WTC11 (cell line): ENCODE measurements around the gene DNAI1. TPM values are rescaled to one million over a fixed set of nuclear protein-coding genes. Genes with fewer than 3 reads are reported as not detected.

Experiments used
- ATAC-seq: fragments of 200-7000 bp; cut with Tn5 transposase; 2 replicates; pipeline ENCODE4 v1.10.0; 2021; ENCODE audit warnings: mild to moderate bottlenecking, moderate library complexity
- CTCF ChIA-PET: fragments of 300-600 bp; sonication (Branson Sonifier 250); formaldehyde crosslinking; loops from one replicate; lab custom pipeline; 2021; ENCODE audit warnings: antibody characterized with exemption; lab: Charles Lee
- POLR2A ChIA-PET: fragments of 350-600 bp; sonication (Branson Sonifier 250); formaldehyde crosslinking; loops from one replicate; lab custom pipeline; 2021; ENCODE audit warnings: antibody characterized with exemption; lab: Charles Lee
- DNase-seq: peaks from one replicate; pipeline ENCODE4 v3.0.0; 2021; ENCODE audit warnings: low spot score
- H3K27ac Mint-ChIP-seq: 2 replicates; pipeline ENCODE4 v1.8.0; 2021; ENCODE audit warnings: mixed read lengths
- H3K27me3 Mint-ChIP-seq: 2 replicates; pipeline ENCODE4 v1.8.0; 2021; ENCODE audit warnings: low read depth, mild to moderate bottlenecking, moderate library complexity, mixed read lengths
- H3K36me3 Mint-ChIP-seq: 2 replicates; pipeline ENCODE4 v1.8.0; 2021; ENCODE audit warnings: mixed read lengths
- H3K4me1 Mint-ChIP-seq: 2 replicates; pipeline ENCODE4 v1.8.0; 2022; ENCODE audit warnings: mixed read lengths
- H3K4me3 Mint-ChIP-seq: 2 replicates; pipeline ENCODE4 v1.8.0; 2021; ENCODE audit warnings: mild to moderate bottlenecking, moderate library complexity, mixed read lengths
- H3K9me3 Mint-ChIP-seq: 2 replicates; pipeline ENCODE4 v1.8.0; 2021; ENCODE audit warnings: mixed read lengths
- CDX4 ChIP-seq: fragments of 250-450 bp; sonication (Bioruptor Pico); IDR thresholded peaks from 2 replicates; pipeline ENCODE4 v1.9.0; 2021; ENCODE audit warnings: moderate library complexity, mild to moderate bottlenecking, inconsistent platforms, borderline replicate concordance
- ESRRA ChIP-seq: sonication (generic); formaldehyde crosslinking; IDR thresholded peaks from 2 replicates; pipeline ENCODE4 v1.8.1; 2022; ENCODE audit warnings: mild to moderate bottlenecking, missing genetic modification reagents, borderline replicate concordance
- FOXP1 ChIP-seq: sonication (generic); formaldehyde crosslinking; IDR thresholded peaks from 2 replicates; pipeline ENCODE4 v1.8.0; 2022; ENCODE audit warnings: missing genetic modification reagents, mild to moderate bottlenecking, moderate library complexity, borderline replicate concordance
- MAX ChIP-seq: sonication (generic); formaldehyde crosslinking; IDR thresholded peaks from 2 replicates; pipeline ENCODE4 v1.8.0; 2022; ENCODE audit warnings: mild to moderate bottlenecking, missing genetic modification reagents
- PRRX2 ChIP-seq: fragments of 250-450 bp; sonication (Bioruptor Pico); IDR thresholded peaks from 2 replicates; pipeline ENCODE4 v1.8.0; 2021; ENCODE audit warnings: mild to moderate bottlenecking
- RORB ChIP-seq: fragments of 250-450 bp; sonication (Bioruptor Pico); IDR thresholded peaks from 2 replicates; pipeline ENCODE4 v1.9.0; 2021; ENCODE audit warnings: mild to moderate bottlenecking
- SMAD4 ChIP-seq: sonication (generic); formaldehyde crosslinking; IDR thresholded peaks from 2 replicates; pipeline ENCODE4 v1.8.0; 2022; ENCODE audit warnings: mild to moderate bottlenecking, missing genetic modification reagents
- SP1 ChIP-seq: sonication (generic); formaldehyde crosslinking; conservative IDR thresholded peaks from 2 replicates; pipeline ENCODE4 v1.8.1; 2022; ENCODE audit warnings: missing genetic modification reagents
- ZMAT4 ChIP-seq: fragments of 250-450 bp; sonication (Bioruptor Pico); IDR thresholded peaks from 2 replicates; pipeline ENCODE4 v1.9.0; 2021; ENCODE audit warnings: mild to moderate bottlenecking
- ZNF121 ChIP-seq: sonication (generic); formaldehyde crosslinking; IDR thresholded peaks from 2 replicates; pipeline ENCODE4 v1.8.0; 2023; ENCODE audit warnings: missing genetic modification reagents
- ZNF396 ChIP-seq: fragments of 250-450 bp; sonication (Bioruptor Pico); IDR thresholded peaks from 2 replicates; pipeline ENCODE4 v1.8.0; 2021; ENCODE audit warnings: mild to moderate bottlenecking, moderate library complexity, borderline replicate concordance
- ZNF671 ChIP-seq: fragments of 250-450 bp; sonication (Bioruptor Pico); IDR thresholded peaks from 2 replicates; pipeline ENCODE4 v1.8.0; 2021; ENCODE audit warnings: mild to moderate bottlenecking
- ZSCAN18 ChIP-seq: fragments of 250-450 bp; sonication (Bioruptor Pico); IDR thresholded peaks from 2 replicates; pipeline ENCODE4 v2.1.2; 2022; ENCODE audit warnings: mild to moderate bottlenecking, moderate library complexity
- total RNA-seq: library from RNA; stranded (reverse); gene quantifications from 3 replicates; pipeline ENCODE4 v1.2.3, GENCODE V29; 2021
- TF ChIP-seq, protein P1 (sequence below): sonication (generic); formaldehyde crosslinking; IDR thresholded peaks from 2 replicates; pipeline ENCODE4 v1.8.0; 2023; ENCODE audit warnings: missing genetic modification reagents, mild to moderate bottlenecking, borderline replicate concordance
- TF ChIP-seq, protein P2 (sequence below): sonication (generic); formaldehyde crosslinking; IDR thresholded peaks from 2 replicates; pipeline ENCODE4 v1.8.1; 2022; ENCODE audit warnings: mild to moderate bottlenecking, missing genetic modification reagents, moderate library complexity, borderline replicate concordance
- TF ChIP-seq, protein P3 (sequence below): sonication (generic); formaldehyde crosslinking; IDR thresholded peaks from 2 replicates; pipeline ENCODE4 v1.8.0; 2022; ENCODE audit warnings: mild to moderate bottlenecking, missing genetic modification reagents
- TF ChIP-seq, protein P4 (sequence below): fragments of 250-450 bp; sonication (Bioruptor Pico); IDR thresholded peaks from 2 replicates; pipeline ENCODE4 v1.8.0; 2021; ENCODE audit warnings: mild to moderate bottlenecking

DNAI1 gene
- total RNA-seq, 1 experiment from 2014 or later, result 2.1 TPM

GRCh38 chr9:34558919-34559623 is 100.5 kb downstream of the DNAI1 start:
- Mint-ChIP-seq H3K4me3 (no peak overlapping the region), H3K9me3 (no peaks in the 10 kb centered on the region)

GRCh38 chr9:34559624-34560455 is 101.2 kb downstream of the DNAI1 start:
- TF ChIP-seq ESRRA (no peak), ZNF396 (no peak), MAX (CRISPR knock-in tag) (no peak)
- TF ChIP-seq, protein P1, sequence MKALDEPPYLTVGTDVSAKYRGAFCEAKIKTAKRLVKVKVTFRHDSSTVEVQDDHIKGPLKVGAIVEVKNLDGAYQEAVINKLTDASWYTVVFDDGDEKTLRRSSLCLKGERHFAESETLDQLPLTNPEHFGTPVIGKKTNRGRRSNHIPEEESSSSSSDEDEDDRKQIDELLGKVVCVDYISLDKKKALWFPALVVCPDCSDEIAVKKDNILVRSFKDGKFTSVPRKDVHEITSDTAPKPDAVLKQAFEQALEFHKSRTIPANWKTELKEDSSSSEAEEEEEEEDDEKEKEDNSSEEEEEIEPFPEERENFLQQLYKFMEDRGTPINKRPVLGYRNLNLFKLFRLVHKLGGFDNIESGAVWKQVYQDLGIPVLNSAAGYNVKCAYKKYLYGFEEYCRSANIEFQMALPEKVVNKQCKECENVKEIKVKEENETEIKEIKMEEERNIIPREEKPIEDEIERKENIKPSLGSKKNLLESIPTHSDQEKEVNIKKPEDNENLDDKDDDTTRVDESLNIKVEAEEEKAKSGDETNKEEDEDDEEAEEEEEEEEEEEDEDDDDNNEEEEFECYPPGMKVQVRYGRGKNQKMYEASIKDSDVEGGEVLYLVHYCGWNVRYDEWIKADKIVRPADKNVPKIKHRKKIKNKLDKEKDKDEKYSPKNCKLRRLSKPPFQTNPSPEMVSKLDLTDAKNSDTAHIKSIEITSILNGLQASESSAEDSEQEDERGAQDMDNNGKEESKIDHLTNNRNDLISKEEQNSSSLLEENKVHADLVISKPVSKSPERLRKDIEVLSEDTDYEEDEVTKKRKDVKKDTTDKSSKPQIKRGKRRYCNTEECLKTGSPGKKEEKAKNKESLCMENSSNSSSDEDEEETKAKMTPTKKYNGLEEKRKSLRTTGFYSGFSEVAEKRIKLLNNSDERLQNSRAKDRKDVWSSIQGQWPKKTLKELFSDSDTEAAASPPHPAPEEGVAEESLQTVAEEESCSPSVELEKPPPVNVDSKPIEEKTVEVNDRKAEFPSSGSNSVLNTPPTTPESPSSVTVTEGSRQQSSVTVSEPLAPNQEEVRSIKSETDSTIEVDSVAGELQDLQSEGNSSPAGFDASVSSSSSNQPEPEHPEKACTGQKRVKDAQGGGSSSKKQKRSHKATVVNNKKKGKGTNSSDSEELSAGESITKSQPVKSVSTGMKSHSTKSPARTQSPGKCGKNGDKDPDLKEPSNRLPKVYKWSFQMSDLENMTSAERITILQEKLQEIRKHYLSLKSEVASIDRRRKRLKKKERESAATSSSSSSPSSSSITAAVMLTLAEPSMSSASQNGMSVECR (CRISPR knock-in tag), result no peak
- TF ChIP-seq, all 79 proteins: peak for 0
- DNase-seq (no peak), ATAC-seq (peak; percentile 27)
- Mint-ChIP-seq H3K4me3 (no peak overlapping the region), H3K27ac (peak overlapping the region; percentile 33; the same call in 1 of the 2 replicates), H3K36me3 (no peaks in the 10 kb centered on the region), H3K4me1 (peaks cover 37% of the 10 kb centered on the region), H3K9me3 (no peaks in the 10 kb centered on the region), H3K27me3 (peaks cover 4% of the 10 kb centered on the region)
- ChIA-PET CTCF (interaction anchor here (0.6 to 8.5 kb wide), 5 partner anchors 12 to 58 kb away, joined by 3 to 112 read pairs (median 4); no protein-coding TSS in a partner anchor), POLR2A (no interaction called here)

More at GRCh38 chr9:34558919-34559623, 100.5 kb downstream of the DNAI1 start:
- no peak for TF ChIP-seq ZMAT4 (CRISPR knock-in tag)
- TF ChIP-seq FOXP1 (CRISPR knock-in tag), result 0 out of 2 replicates have a peak, but pooled peaks have one; percentile 33
- ChIA-PET CTCF (interaction anchor here (0.6 to 8.5 kb wide), 7 partner anchors 11 to 143 kb away, joined by 3 to 112 read pairs (median 4); no protein-coding TSS in a partner anchor), POLR2A (interaction anchor here (0.9 to 1.2 kb wide), 2 partner anchors 11 to 32 kb away, joined by 3 read pairs; no protein-coding TSS in a partner anchor)
- ATAC-seq (no peak), DNase-seq (no peak)
- Mint-ChIP-seq H3K36me3 (no peaks in the 10 kb centered on the region), H3K4me1 (peaks cover 43% of the 10 kb centered on the region), H3K27me3 (peaks cover 7% of the 10 kb centered on the region), H3K27ac (no peak overlapping the region)

DNA sequence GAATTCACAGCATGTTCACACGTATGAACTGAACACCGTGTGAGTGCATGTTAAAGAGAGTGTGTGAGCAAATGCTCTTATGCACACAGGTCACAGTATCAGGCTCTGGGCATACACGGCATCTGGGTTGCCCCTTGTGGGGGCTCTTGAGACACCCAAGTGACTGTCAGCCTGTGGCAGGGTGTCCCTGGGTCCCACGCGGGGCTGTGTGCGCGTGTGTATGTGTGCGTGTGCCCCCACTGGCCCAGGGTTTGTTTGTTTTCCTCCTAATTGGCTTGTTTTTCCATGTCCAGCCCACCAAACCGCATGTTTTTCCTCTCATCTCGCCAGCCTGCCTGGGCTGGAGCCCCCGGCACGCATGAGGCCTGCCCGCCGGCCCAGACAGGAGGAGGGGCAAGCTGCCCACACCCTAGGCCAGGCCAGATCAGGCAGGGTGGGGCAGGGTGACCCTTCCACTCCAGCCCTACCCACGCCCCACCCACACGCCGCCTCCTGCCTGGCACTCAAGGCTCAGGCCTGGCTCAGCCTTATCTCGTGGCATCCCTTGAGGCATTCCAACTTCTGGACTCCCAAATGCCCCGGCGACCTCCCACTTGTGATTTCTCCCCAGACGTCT is 102.1 kb downstream of the DNAI1 start:
- peaks cover 34% of the 10 kb centered on the region for H3K4me1 Mint-ChIP-seq
- CTCF ChIA-PET, result interaction anchor here (0.7 to 8.5 kb wide), 4 partner anchors 13 to 157 kb away, joined by 3 to 112 read pairs (median 4); no protein-coding TSS in a partner anchor
- H3K27ac Mint-ChIP-seq, result no peak overlapping the region
- H3K4me3 Mint-ChIP-seq, result no peak overlapping the region
- DNase-seq (no peak), ATAC-seq (no peak)
- no peaks in the 10 kb centered on the region for H3K36me3 Mint-ChIP-seq
- peaks cover 3% of the 10 kb centered on the region; the same call in 1 of the 2 replicates for H3K27me3 Mint-ChIP-seq
- no peak for TF ChIP-seq PRRX2 (CRISPR knock-in tag)
- TF ChIP-seq ZSCAN18 (CRISPR knock-in tag), result no peak
- TF ChIP-seq, protein P2, sequence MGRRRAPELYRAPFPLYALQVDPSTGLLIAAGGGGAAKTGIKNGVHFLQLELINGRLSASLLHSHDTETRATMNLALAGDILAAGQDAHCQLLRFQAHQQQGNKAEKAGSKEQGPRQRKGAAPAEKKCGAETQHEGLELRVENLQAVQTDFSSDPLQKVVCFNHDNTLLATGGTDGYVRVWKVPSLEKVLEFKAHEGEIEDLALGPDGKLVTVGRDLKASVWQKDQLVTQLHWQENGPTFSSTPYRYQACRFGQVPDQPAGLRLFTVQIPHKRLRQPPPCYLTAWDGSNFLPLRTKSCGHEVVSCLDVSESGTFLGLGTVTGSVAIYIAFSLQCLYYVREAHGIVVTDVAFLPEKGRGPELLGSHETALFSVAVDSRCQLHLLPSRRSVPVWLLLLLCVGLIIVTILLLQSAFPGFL (CRISPR knock-in tag), result no peak
- no peak for TF ChIP-seq CDX4 (CRISPR knock-in tag)
- TF ChIP-seq, protein P3, sequence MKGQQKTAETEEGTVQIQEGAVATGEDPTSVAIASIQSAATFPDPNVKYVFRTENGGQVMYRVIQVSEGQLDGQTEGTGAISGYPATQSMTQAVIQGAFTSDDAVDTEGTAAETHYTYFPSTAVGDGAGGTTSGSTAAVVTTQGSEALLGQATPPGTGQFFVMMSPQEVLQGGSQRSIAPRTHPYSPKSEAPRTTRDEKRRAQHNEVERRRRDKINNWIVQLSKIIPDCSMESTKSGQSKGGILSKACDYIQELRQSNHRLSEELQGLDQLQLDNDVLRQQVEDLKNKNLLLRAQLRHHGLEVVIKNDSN, result no peak
- TF ChIP-seq FOXP1 (CRISPR knock-in tag), result no peak
- TF ChIP-seq SMAD4, result no peak
- TF ChIP-seq ZNF121 (CRISPR knock-in tag), result no peak
- TF ChIP-seq SP1 (CRISPR knock-in tag), result no peak
- TF ChIP-seq ZNF671, result no peak
- TF ChIP-seq, protein P4, sequence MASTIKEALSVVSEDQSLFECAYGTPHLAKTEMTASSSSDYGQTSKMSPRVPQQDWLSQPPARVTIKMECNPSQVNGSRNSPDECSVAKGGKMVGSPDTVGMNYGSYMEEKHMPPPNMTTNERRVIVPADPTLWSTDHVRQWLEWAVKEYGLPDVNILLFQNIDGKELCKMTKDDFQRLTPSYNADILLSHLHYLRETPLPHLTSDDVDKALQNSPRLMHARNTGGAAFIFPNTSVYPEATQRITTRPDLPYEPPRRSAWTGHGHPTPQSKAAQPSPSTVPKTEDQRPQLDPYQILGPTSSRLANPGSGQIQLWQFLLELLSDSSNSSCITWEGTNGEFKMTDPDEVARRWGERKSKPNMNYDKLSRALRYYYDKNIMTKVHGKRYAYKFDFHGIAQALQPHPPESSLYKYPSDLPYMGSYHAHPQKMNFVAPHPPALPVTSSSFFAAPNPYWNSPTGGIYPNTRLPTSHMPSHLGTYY (CRISPR knock-in tag), result no peak
- no peak for TF ChIP-seq RORB (CRISPR knock-in tag)
- TF ChIP-seq, all 79 proteins: peak for 0
- POLR2A ChIA-PET, result no interaction called here
- no peaks in the 10 kb centered on the region for H3K9me3 Mint-ChIP-seq
